ENCODE results near the gene PLCB3. TPM values are rescaled to one million over a fixed set of nuclear protein-coding genes. Genes with fewer than 3 reads are reported as not detected.
"Not testable (repeated sequence)": the region's sequence is repeated elsewhere in the genome, so short reads cannot be mapped to it uniquely, and the experiment has no call there.

Gene PLCB3
- total RNA-seq, 1 donor from 2014 or later: 48.7 TPM

- peak overlapping the region; percentile 99 for H3K4me2 ChIP-seq (ENCODE audit: low read length)
- Mint-ChIP-seq H3K4me3 (ENCODE audit: unreplicated experiment) (peak overlapping the region; percentile 95), H3K4me1 (ENCODE audit: low read depth, unreplicated experiment) (peaks cover 24% of the 10 kb centered on the region), H3K9me3 (ENCODE audit: unreplicated experiment) (no peaks in the 10 kb centered on the region), H3K27me3 (ENCODE audit: low read depth, unreplicated experiment) (no peaks in the 10 kb centered on the region), H3K27ac (ENCODE audit: unreplicated experiment) (no peak overlapping the region), H3K36me3 (ENCODE audit: low read depth, unreplicated experiment) (peaks cover 9% of the 10 kb centered on the region)
- H3K27ac ChIP-seq (ENCODE audit: low read depth, low read length): peak overlapping the region; percentile 91
- H2AFZ ChIP-seq (ENCODE audit: low read depth, low read length): no peak overlapping the region
- FAIRE-seq: no peak
- peak overlapping the region; percentile 95 for H3K9ac ChIP-seq (ENCODE audit: low read length)
- peak overlapping the region; percentile 96 for H3K4me3 ChIP-seq (ENCODE audit: insufficient read depth, low read depth, low read length)
- peaks cover 39% of the 10 kb centered on the region for H3K4me1 ChIP-seq (ENCODE audit: insufficient read depth, low read length)
- DNase-seq (ENCODE audit: low read depth): no peak
- H3K79me2 ChIP-seq (ENCODE audit: insufficient read depth, low read length): peaks cover 50% of the 10 kb centered on the region
- TF ChIP-seq CTCF (IDR thresholded peaks at IDR 0.05; ENCODE audit: insufficient read depth, low read depth, low read length) (no peak), EZH2 (IDR thresholded peaks at IDR 0.05; ENCODE audit: insufficient read depth, low read length) (no peak)
- peaks cover 3% of the 10 kb centered on the region for H3K36me3 ChIP-seq (ENCODE audit: insufficient read depth, low read length)
- peaks cover 28% of the 10 kb centered on the region for H4K20me1 ChIP-seq (ENCODE audit: insufficient read depth, low read length)
- no peaks in the 10 kb centered on the region for H3K9me3 ChIP-seq (ENCODE audit: insufficient read depth, low read depth, low read length)
- H3K27me3 ChIP-seq (ENCODE audit: insufficient read depth, low read length): no peaks in the 10 kb centered on the region
Observed at GRCh38 chr11:64244966-64245365, 6.4 kb upstream of the PLCB3 start.

GRCh38 chr11:64245401-64245796 lies 5.9 kb upstream of the PLCB3 start:
- H4K20me1 ChIP-seq (ENCODE audit: insufficient read depth, low read length): peaks cover 28% of the 10 kb centered on the region
- H3K27ac ChIP-seq (ENCODE audit: low read depth, low read length): peak overlapping the region; percentile 91
- no peaks in the 10 kb centered on the region for H3K9me3 ChIP-seq (ENCODE audit: insufficient read depth, low read depth, low read length)
- Mint-ChIP-seq H3K36me3 (ENCODE audit: low read depth, unreplicated experiment) (peaks cover 9% of the 10 kb centered on the region), H3K4me1 (ENCODE audit: low read depth, unreplicated experiment) (peaks cover 21% of the 10 kb centered on the region), H3K27ac (ENCODE audit: unreplicated experiment) (peak overlapping the region; percentile 85), H3K9me3 (ENCODE audit: unreplicated experiment) (no peaks in the 10 kb centered on the region), H3K27me3 (ENCODE audit: low read depth, unreplicated experiment) (no peaks in the 10 kb centered on the region), H3K4me3 (ENCODE audit: unreplicated experiment) (peak overlapping the region; percentile 95)
- H3K4me2 ChIP-seq (ENCODE audit: low read length): peak overlapping the region; percentile 99
- no peak for FAIRE-seq
- H3K4me3 ChIP-seq (ENCODE audit: insufficient read depth, low read depth, low read length): peak overlapping the region; percentile 96
- peak overlapping the region; percentile 95 for H3K9ac ChIP-seq (ENCODE audit: low read length)
- DNase-seq (ENCODE audit: low read depth): no peak
- H3K4me1 ChIP-seq (ENCODE audit: insufficient read depth, low read length): peaks cover 35% of the 10 kb centered on the region
- TF ChIP-seq CTCF (IDR thresholded peaks at IDR 0.05; ENCODE audit: insufficient read depth, low read depth, low read length) (no peak), EZH2 (IDR thresholded peaks at IDR 0.05; ENCODE audit: insufficient read depth, low read length) (no peak)
- H3K79me2 ChIP-seq (ENCODE audit: insufficient read depth, low read length): peaks cover 50% of the 10 kb centered on the region
- no peak overlapping the region for H2AFZ ChIP-seq (ENCODE audit: low read depth, low read length)
- H3K27me3 ChIP-seq (ENCODE audit: insufficient read depth, low read length): no peaks in the 10 kb centered on the region
- H3K36me3 ChIP-seq (ENCODE audit: insufficient read depth, low read length): peaks cover 3% of the 10 kb centered on the region

GRCh38 chr11:64245797-64246620 lies 5.3 kb upstream of the PLCB3 start:
- H4K20me1 ChIP-seq (ENCODE audit: insufficient read depth, low read length): peaks cover 28% of the 10 kb centered on the region
- H3K9me3 ChIP-seq (ENCODE audit: insufficient read depth, low read depth, low read length): no peaks in the 10 kb centered on the region
- H2AFZ ChIP-seq (ENCODE audit: low read depth, low read length): no peak overlapping the region
- peaks cover 50% of the 10 kb centered on the region for H3K79me2 ChIP-seq (ENCODE audit: insufficient read depth, low read length)
- H3K36me3 ChIP-seq (ENCODE audit: insufficient read depth, low read length): peaks cover 3% of the 10 kb centered on the region
- H3K4me2 ChIP-seq (ENCODE audit: low read length): peak overlapping the region; percentile 99
- DNase-seq (ENCODE audit: low read depth): peak; percentile 91
- H3K27me3 ChIP-seq (ENCODE audit: insufficient read depth, low read length): no peaks in the 10 kb centered on the region
- Mint-ChIP-seq H3K4me1 (ENCODE audit: low read depth, unreplicated experiment) (peaks cover 20% of the 10 kb centered on the region), H3K36me3 (ENCODE audit: low read depth, unreplicated experiment) (peaks cover 9% of the 10 kb centered on the region), H3K27ac (ENCODE audit: unreplicated experiment) (peak overlapping the region; percentile 85), H3K4me3 (ENCODE audit: unreplicated experiment) (peak overlapping the region; percentile 95), H3K27me3 (ENCODE audit: low read depth, unreplicated experiment) (no peaks in the 10 kb centered on the region), H3K9me3 (ENCODE audit: unreplicated experiment) (no peaks in the 10 kb centered on the region)
- peak overlapping the region; percentile 95 for H3K9ac ChIP-seq (ENCODE audit: low read length)
- FAIRE-seq: no peak
- no peak for TF ChIP-seq EZH2 (IDR thresholded peaks at IDR 0.05; ENCODE audit: insufficient read depth, low read length)
- TF ChIP-seq CTCF (IDR thresholded peaks at IDR 0.05; ENCODE audit: insufficient read depth, low read depth, low read length): no peak
- peak overlapping the region; percentile 91 for H3K27ac ChIP-seq (ENCODE audit: low read depth, low read length)
- H3K4me3 ChIP-seq (ENCODE audit: insufficient read depth, low read depth, low read length): peak overlapping the region; percentile 96
- peaks cover 37% of the 10 kb centered on the region for H3K4me1 ChIP-seq (ENCODE audit: insufficient read depth, low read length)

GRCh38 chr11:64246621-64246870 lies 4.8 kb upstream of the PLCB3 start:
- H3K27me3 ChIP-seq (ENCODE audit: insufficient read depth, low read length); H3K27me3 Mint-ChIP-seq (ENCODE audit: low read depth, unreplicated experiment); DNase-seq (ENCODE audit: low read depth); H3K27ac ChIP-seq (ENCODE audit: low read depth, low read length); H2AFZ ChIP-seq (ENCODE audit: low read depth, low read length); H3K27ac Mint-ChIP-seq (ENCODE audit: unreplicated experiment); H3K9me3 ChIP-seq (ENCODE audit: insufficient read depth, low read depth, low read length); H3K4me3 Mint-ChIP-seq (ENCODE audit: unreplicated experiment); H3K36me3 Mint-ChIP-seq (ENCODE audit: low read depth, unreplicated experiment); FAIRE-seq; H3K36me3 ChIP-seq (ENCODE audit: insufficient read depth, low read length); H3K9me3 Mint-ChIP-seq (ENCODE audit: unreplicated experiment): not testable (repeated sequence)
- Histone ChIP-seq H4K20me1 (ENCODE audit: insufficient read depth, low read length) (peaks cover 28% of the 10 kb centered on the region), H3K4me1 (ENCODE audit: insufficient read depth, low read length) (peaks cover 37% of the 10 kb centered on the region), H3K4me3 (ENCODE audit: insufficient read depth, low read depth, low read length) (peak overlapping the region; percentile 96), H3K79me2 (ENCODE audit: insufficient read depth, low read length) (peaks cover 49% of the 10 kb centered on the region), H3K9ac (ENCODE audit: low read length) (peak overlapping the region; percentile 95), H3K4me2 (ENCODE audit: low read length) (peak overlapping the region; percentile 99)
- peaks cover 20% of the 10 kb centered on the region for H3K4me1 Mint-ChIP-seq (ENCODE audit: low read depth, unreplicated experiment)

All from astrocyte (in vitro differentiated cells and primary cell).